AG04450 (cell line): Measurements from ENCODE around the gene MLANA. TPM values are rescaled to one million over a fixed set of nuclear protein-coding genes. Genes with fewer than 3 reads are reported as not detected.

Source experiments
- CTCF ChIA-PET: fragments of 300-600, 350-600 bp; formaldehyde crosslinking; extraction: SDS; loops from one replicate; lab custom pipeline; 2022; ENCODE audit warnings: antibody characterized with exemption, inconsistent platforms; lab: Charles Lee
- POLR2A ChIA-PET: fragments of 350-600 bp; formaldehyde crosslinking; extraction: SDS; loops from one replicate; lab custom pipeline; 2021; ENCODE audit warnings: antibody characterized with exemption, inconsistent platforms; lab: Yijun Ruan, JAX
- DNase-seq: peaks from one replicate; pipeline ENCODE4 v3.0.0-alpha.2; 2011; ENCODE audit warnings: low read depth, low spot score
- H3K27ac ChIP-seq: one replicate; pipeline ENCODE4 v1.5.1; 2012; ENCODE audit warnings: low read depth, low read length, control low read depth
- H3K27me3 ChIP-seq: one replicate; pipeline ENCODE4 v1.6.0; 2012; ENCODE audit warnings: low read length; ENCODE audit not compliant: control insufficient read depth, insufficient read depth
- H3K4me3 ChIP-seq: 2 replicates; pipeline ENCODE4 v1.5.1; 2011; ENCODE audit warnings: mild to moderate bottlenecking, low read depth, low read length, control low read depth
- H3K9me3 ChIP-seq: 2 replicates; pipeline ENCODE4 v1.5.1; 2012; ENCODE audit warnings: low read length; ENCODE audit not compliant: control insufficient read depth, insufficient read depth
- polyA plus RNA-seq: library from polyadenylated mRNA; depleted of rRNA; stranded (reverse); fragments of >200 nt; gene quantifications from 2 replicates; pipeline ENCODE4 v1.2.3, GENCODE V29; 2011
- TF ChIP-seq, protein P1 (sequence below): IDR thresholded peaks from 2 replicates; pipeline ENCODE4 v1.5.1; 2011; ENCODE audit warnings: low read depth, low read length, control low read depth, inconsistent platforms

Gene MLANA
- polyA plus RNA-seq, 1 experiment = not detected

DNA sequence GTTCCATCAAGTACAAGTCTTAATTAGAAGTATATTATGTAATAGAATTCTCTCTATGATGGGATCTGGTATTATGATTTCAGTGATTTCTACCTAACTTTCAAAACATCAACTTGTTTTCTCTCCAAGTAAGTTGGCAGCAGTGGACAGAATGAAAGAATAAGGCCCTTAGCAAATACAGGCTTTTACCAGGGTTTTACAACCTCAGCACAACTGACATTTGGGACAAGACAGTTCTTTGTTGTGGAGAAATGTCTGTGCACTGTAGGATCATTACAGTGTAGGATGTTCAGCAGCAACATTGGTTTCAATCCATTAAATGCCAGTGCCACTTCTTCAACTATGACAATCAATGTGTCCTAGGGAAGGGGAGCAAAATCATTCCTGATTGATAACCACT lies 48.8 kb downstream of the MLANA start:
- H3K9me3 ChIP-seq = no peaks in the 10 kb centered on the region
- H3K4me3 ChIP-seq = no peak overlapping the region
- DNase-seq = no peak
- POLR2A ChIA-PET = no interaction called here
- TF ChIP-seq, protein P1, sequence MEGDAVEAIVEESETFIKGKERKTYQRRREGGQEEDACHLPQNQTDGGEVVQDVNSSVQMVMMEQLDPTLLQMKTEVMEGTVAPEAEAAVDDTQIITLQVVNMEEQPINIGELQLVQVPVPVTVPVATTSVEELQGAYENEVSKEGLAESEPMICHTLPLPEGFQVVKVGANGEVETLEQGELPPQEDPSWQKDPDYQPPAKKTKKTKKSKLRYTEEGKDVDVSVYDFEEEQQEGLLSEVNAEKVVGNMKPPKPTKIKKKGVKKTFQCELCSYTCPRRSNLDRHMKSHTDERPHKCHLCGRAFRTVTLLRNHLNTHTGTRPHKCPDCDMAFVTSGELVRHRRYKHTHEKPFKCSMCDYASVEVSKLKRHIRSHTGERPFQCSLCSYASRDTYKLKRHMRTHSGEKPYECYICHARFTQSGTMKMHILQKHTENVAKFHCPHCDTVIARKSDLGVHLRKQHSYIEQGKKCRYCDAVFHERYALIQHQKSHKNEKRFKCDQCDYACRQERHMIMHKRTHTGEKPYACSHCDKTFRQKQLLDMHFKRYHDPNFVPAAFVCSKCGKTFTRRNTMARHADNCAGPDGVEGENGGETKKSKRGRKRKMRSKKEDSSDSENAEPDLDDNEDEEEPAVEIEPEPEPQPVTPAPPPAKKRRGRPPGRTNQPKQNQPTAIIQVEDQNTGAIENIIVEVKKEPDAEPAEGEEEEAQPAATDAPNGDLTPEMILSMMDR = no peak
- CTCF ChIA-PET = no interaction called here
- no peak overlapping the region for H3K27ac ChIP-seq
- no peaks in the 10 kb centered on the region for H3K27me3 ChIP-seq

DNA sequence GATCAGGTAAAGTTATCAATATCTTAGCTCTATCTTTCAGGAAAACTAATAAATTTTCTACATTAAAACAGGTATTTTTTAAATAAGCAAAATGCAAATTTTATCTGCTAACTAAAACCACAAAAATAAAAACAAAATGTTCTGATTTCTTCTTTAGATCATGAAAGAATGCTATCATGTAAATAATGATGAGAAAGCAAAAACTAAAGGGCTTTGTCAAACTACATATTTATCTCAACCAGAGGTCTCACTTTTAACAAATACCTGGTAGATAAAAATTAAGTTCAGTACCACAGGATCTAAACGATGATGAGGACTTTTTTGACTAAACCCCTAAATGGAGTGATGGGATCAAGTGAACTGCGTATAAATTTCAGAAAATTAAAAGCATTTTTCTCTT lies 50.5 kb downstream of the MLANA start:
- no peak overlapping the region for H3K27ac ChIP-seq
- TF ChIP-seq, protein P1 = no peak
- H3K9me3 ChIP-seq = no peaks in the 10 kb centered on the region
- ChIA-PET CTCF (interaction anchor here (1.4 kb wide), 1 partner anchor 55 kb away, joined by 6 read pairs; no protein-coding TSS in a partner anchor), POLR2A (no interaction called here)
- DNase-seq = no peak
- H3K27me3 ChIP-seq = no peaks in the 10 kb centered on the region
- no peak overlapping the region for H3K4me3 ChIP-seq

DNA sequence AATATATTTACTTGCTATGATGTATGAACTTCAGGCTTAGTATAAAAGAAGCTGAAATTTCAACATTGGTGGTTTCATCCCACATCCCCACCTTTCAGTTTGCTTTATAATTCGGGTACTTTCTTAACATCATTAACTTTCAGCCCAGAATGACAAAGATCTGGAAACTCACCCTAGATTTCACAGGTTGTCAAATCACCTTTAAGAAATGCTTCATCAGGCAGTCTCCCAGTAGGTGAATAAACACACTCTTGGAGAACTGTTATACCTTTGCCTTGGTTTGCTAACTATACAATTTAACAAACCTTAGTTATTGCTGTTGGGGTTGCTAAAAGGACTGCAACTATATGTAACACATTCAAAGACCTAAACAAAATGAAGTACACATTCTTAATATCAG lies 54.4 kb downstream of the MLANA start:
- TF ChIP-seq, protein P1 = no peak
- DNase-seq = no peak
- H3K4me3 ChIP-seq = no peak overlapping the region
- no peaks in the 10 kb centered on the region for H3K27me3 ChIP-seq
- ChIA-PET POLR2A (no interaction called here), CTCF (no interaction called here)
- no peak overlapping the region for H3K27ac ChIP-seq
- no peaks in the 10 kb centered on the region for H3K9me3 ChIP-seq

DNA sequence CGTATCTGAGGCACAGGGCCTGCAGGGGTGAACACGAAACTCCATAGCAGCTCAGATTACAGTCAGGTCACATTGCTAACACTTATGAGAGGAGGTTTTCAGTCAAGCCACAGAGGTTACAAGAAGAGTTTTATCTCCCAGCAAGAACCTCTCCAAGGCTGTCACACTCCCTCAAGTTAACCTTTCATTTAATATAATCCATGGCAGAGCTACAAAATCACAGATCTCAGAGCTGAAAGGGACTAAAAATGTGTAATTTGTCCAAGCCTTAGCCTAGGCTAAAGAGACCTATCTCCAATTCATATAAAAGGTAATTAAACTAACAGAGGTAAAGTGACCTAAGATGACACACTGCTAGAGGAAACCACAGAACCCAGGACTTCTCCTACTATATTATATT lies 57.2 kb downstream of the MLANA start:
- Histone ChIP-seq H3K27ac (no peak overlapping the region), H3K9me3 (no peaks in the 10 kb centered on the region), H3K4me3 (no peak overlapping the region), H3K27me3 (no peaks in the 10 kb centered on the region)
- no peak for DNase-seq
- ChIA-PET POLR2A (no interaction called here), CTCF (interaction anchor here (0.6 to 1.8 kb wide), 2 partner anchors 80 to 107 kb away, joined by 4 to 8 read pairs; no protein-coding TSS in a partner anchor)
- TF ChIP-seq, protein P1 = no peak

DNA sequence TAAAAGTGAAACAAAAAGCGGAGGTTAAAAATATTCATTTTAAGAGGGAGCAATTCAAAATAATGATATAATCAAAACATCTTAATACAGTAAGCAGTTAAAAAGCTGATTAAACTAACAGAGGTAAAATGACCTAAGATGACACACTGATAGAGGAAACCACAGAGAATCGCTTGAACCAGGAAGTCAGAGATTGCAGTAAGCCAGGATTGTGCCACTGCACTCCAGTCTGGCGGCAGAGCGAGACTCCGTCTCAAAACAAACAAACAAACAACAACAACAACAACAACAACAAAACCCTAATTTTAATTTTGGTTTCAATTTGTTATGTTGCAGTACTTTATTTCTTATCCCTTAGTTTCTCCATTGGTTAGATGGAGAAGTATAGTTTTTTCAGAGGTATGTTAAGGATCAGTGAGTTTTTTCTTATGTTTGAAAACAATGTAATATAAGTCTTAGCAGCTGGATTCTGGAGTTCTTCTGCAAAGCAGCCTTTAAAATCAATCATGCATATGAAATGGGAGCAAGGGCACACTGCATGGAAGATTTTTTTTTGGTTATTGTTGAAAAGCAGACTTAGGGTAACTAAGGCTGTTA lies 58.5 kb downstream of the MLANA start:
- DNase-seq = no peak
- Histone ChIP-seq H3K4me3 (no peak overlapping the region), H3K9me3 (no peaks in the 10 kb centered on the region), H3K27ac (no peak overlapping the region), H3K27me3 (no peaks in the 10 kb centered on the region)
- POLR2A ChIA-PET = no interaction called here
- TF ChIP-seq, protein P1 = no peak
- CTCF ChIA-PET = no interaction called here
